Gastrocnemius medialis (tissue), 4 donors: ENCODE measurements around the gene RNF114.

Experiments used
- CTCF ChIP-seq, 5 experiments: fragments of 450-650 bp in 3 of 5; fragments of 200-600 bp in 2 of 5; sonication (generic) in 2 of 5; IDR thresholded peaks in 4 of 5; conservative IDR thresholded peaks in 1 of 5; 1 replicate in 4 of 5; 2 replicates in 1 of 5; pipeline ENCODE4 v1.5.1; 2016 to 2019; ENCODE audit warnings: antibody characterized with exemption in 5 of 5, mild to moderate bottlenecking in 3 of 5, moderate library complexity in 3 of 5
- POLR2A ChIP-seq, 2 donors: fragments of 450-650 bp; IDR thresholded peaks; one replicate each; pipeline ENCODE4 v1.6.1; 2017; ENCODE audit warnings: antibody characterized with exemption in 2 of 2, mild to moderate bottlenecking in 2 of 2, moderate library complexity in 2 of 2

DNA sequence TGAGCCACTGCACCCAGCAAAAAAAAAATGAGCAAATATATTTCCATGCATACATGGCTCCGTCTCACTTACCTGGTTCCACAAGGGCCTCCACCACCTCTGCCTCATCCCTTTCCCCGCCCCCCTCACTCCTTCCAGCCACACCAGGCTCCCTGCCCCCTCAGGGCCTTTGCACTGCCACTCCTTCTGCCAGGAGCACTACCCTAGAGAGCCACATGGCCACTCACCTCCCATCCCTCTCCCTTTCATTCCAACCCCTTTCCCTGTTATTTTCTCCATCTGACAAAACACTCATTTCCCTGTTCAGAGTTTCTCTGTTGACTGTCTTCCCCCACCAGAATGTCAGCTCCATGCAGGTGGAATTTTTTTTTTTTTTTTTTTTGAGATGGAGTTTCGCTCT is 59.4 kb downstream of the RNF114 start:
- no peak for TF ChIP-seq CTCF (IDR thresholded peaks at IDR 0.05 in 4 of 5, conservative IDR thresholded peaks at IDR 0.05 in 1 of 5)
- TF ChIP-seq POLR2A (IDR thresholded peaks at IDR 0.05) = no peak
